A673 (cell line): ENCODE data around the gene GSTP1.

Source experiments
- EZH2 ChIP-seq: fragments of 200-600 bp; sonication (generic); IDR thresholded peaks from 2 replicates; pipeline ENCODE4 v1.6.1; 2017; ENCODE audit warnings: borderline replicate concordance, low read depth, mild to moderate bottlenecking, mixed read lengths, antibody characterized with exemption, low read length; ENCODE audit not compliant: poor library complexity, severe bottlenecking
- TF ChIP-seq, protein P1 (sequence below): fragments of 300-800, 200-600 bp; sonication (generic); conservative IDR thresholded peaks from 2 replicates; pipeline ENCODE4 v1.5.1; 2017; ENCODE audit warnings: low read depth, mild to moderate bottlenecking, antibody characterized with exemption, low read length, moderate library complexity, mixed read lengths

DNA sequence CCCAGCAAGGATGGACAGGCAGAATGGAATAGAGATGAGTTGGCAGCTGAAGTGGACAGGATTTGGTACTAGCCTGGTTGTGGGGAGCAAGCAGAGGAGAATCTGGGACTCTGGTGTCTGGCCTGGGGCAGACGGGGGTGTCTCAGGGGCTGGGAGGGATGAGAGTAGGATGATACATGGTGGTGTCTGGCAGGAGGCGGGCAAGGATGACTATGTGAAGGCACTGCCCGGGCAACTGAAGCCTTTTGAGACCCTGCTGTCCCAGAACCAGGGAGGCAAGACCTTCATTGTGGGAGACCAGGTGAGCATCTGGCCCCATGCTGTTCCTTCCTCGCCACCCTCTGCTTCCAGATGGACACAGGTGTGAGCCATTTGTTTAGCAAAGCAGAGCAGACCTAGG lies 2.3 kb downstream of the GSTP1 start:
- TF ChIP-seq, protein P1, sequence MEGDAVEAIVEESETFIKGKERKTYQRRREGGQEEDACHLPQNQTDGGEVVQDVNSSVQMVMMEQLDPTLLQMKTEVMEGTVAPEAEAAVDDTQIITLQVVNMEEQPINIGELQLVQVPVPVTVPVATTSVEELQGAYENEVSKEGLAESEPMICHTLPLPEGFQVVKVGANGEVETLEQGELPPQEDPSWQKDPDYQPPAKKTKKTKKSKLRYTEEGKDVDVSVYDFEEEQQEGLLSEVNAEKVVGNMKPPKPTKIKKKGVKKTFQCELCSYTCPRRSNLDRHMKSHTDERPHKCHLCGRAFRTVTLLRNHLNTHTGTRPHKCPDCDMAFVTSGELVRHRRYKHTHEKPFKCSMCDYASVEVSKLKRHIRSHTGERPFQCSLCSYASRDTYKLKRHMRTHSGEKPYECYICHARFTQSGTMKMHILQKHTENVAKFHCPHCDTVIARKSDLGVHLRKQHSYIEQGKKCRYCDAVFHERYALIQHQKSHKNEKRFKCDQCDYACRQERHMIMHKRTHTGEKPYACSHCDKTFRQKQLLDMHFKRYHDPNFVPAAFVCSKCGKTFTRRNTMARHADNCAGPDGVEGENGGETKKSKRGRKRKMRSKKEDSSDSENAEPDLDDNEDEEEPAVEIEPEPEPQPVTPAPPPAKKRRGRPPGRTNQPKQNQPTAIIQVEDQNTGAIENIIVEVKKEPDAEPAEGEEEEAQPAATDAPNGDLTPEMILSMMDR, result no peak
- TF ChIP-seq EZH2, result no peak
